ENCODE measurements around the gene UBE2G1.

DNA sequence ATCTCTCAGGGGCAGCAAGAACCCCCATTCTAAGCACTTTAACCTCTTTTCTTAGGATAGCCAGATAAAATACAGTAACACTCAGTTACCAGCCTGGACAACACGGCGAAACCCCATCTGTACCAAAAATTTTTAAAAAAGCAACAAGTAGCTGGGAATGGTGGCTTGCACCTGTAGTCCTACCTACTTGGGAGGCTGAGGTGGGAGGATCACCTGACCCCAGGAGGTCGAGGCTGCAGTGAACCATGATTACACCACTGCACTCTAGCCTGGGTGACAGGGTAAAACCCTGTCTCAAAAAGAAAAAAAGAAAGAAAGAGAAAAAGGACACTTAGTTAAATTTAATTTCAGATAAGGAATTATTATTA, 28.6 kb upstream of the UBE2G1 start:
- TF ChIP-seq, protein P1, sequence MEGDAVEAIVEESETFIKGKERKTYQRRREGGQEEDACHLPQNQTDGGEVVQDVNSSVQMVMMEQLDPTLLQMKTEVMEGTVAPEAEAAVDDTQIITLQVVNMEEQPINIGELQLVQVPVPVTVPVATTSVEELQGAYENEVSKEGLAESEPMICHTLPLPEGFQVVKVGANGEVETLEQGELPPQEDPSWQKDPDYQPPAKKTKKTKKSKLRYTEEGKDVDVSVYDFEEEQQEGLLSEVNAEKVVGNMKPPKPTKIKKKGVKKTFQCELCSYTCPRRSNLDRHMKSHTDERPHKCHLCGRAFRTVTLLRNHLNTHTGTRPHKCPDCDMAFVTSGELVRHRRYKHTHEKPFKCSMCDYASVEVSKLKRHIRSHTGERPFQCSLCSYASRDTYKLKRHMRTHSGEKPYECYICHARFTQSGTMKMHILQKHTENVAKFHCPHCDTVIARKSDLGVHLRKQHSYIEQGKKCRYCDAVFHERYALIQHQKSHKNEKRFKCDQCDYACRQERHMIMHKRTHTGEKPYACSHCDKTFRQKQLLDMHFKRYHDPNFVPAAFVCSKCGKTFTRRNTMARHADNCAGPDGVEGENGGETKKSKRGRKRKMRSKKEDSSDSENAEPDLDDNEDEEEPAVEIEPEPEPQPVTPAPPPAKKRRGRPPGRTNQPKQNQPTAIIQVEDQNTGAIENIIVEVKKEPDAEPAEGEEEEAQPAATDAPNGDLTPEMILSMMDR (IDR thresholded peaks at IDR 0.05), result no peak
- no peak for TF ChIP-seq EZH2 (IDR thresholded peaks at IDR 0.05)
- no peak for TF ChIP-seq EZH2phosphoT487 (IDR thresholded peaks at IDR 0.05)

All from neural progenitor cell (in vitro differentiated cells).